Mesendoderm (in vitro differentiated cells): ENCODE data around the gene MCM3AP.
"Not testable (repeated sequence)": the region's sequence is repeated elsewhere in the genome, so short reads cannot be mapped to it uniquely, and the experiment has no call there.

Experiments
- DNase-seq: peaks from one replicate; pipeline ENCODE4 v3.0.0; 2013
- H2AK5ac ChIP-seq: 2 replicates; pipeline ENCODE4 v1.6.1; 2013; ENCODE audit warnings: low read length, inconsistent platforms
- H2BK120ac ChIP-seq: 2 replicates; pipeline ENCODE4 v1.6.1; 2013; ENCODE audit warnings: low read depth, mild to moderate bottlenecking, low read length, moderate library complexity, mixed read lengths
- H2BK15ac ChIP-seq: replicated peaks from 2 replicates; pipeline ENCODE4 v1.6.1; 2013; ENCODE audit warnings: low read depth, mild to moderate bottlenecking, moderate library complexity
- H2BK5ac ChIP-seq: 2 replicates; pipeline ENCODE4 v1.6.1; 2013; ENCODE audit warnings: low read length, inconsistent platforms
- H3K18ac ChIP-seq: 2 replicates; pipeline ENCODE4 v1.6.1; 2013; ENCODE audit warnings: mild to moderate bottlenecking, low read length, mixed read lengths
- H3K23ac ChIP-seq: one replicate; pipeline ENCODE4 v1.6.1; 2013; ENCODE audit warnings: low read length
- H3K27ac ChIP-seq: 2 replicates; pipeline ENCODE4 v1.5.1; 2013; ENCODE audit warnings: low read depth, mild to moderate bottlenecking, inconsistent platforms, low read length, moderate library complexity
- H3K27me3 ChIP-seq: 2 replicates; pipeline ENCODE4 v1.6.1; 2013; ENCODE audit warnings: low read length, control low read depth, mild to moderate bottlenecking, inconsistent platforms; ENCODE audit not compliant: insufficient read depth, poor library complexity
- H3K36me3 ChIP-seq: 2 replicates; pipeline ENCODE4 v1.6.1; 2013; ENCODE audit warnings: low read length, inconsistent platforms; ENCODE audit not compliant: control insufficient read depth, insufficient read depth
- H3K4ac ChIP-seq: one replicate; pipeline ENCODE4 v1.6.1; 2013; ENCODE audit warnings: low read depth, mild to moderate bottlenecking, low read length, moderate library complexity
- H3K4me1 ChIP-seq: 2 replicates; pipeline ENCODE4 v1.6.1; 2013; ENCODE audit warnings: low read depth, low read length, inconsistent platforms; ENCODE audit not compliant: control insufficient read depth
- H3K4me2 ChIP-seq: 2 replicates; pipeline ENCODE4 v1.6.1; 2013; ENCODE audit warnings: low read length
- H3K4me3 ChIP-seq: 2 replicates; pipeline ENCODE4 v1.5.1; 2013; ENCODE audit warnings: mild to moderate bottlenecking, low read length
- H3K56ac ChIP-seq: one replicate; pipeline ENCODE4 v1.6.1; 2013; ENCODE audit warnings: low read length
- H3K79me1 ChIP-seq: 2 replicates; pipeline ENCODE4 v1.6.1; 2013; ENCODE audit warnings: low read length, inconsistent platforms
- H3K79me2 ChIP-seq: 2 replicates; pipeline ENCODE4 v1.6.1; 2013; ENCODE audit warnings: mild to moderate bottlenecking, low read length; ENCODE audit not compliant: control insufficient read depth, insufficient read depth
- H3K9ac ChIP-seq: 2 replicates; pipeline ENCODE4 v1.6.1; 2013; ENCODE audit warnings: low read length, inconsistent platforms
- H4K5ac ChIP-seq: one replicate; pipeline ENCODE4 v1.6.1; 2013; ENCODE audit warnings: low read length
- H4K8ac ChIP-seq: one replicate; pipeline ENCODE4 v1.6.1; 2013; ENCODE audit warnings: low read depth, mild to moderate bottlenecking, control low read depth, low read length, moderate library complexity
- WGBS: extraction: QIAGEN DNeasy Blood & Tissue Kit; methylation state at CpG from one replicate; pipeline ENCODE4 v1.1.7; 2013; ENCODE audit warnings: low lambda C conversion rate, missing lambda C conversion rate; ENCODE audit not compliant: insufficient coverage; ENCODE audit errors: extremely low coverage; 5-methylcytosine and 5-hydroxymethylcytosine counted together

The MCM3AP gene

GRCh38 chr21:46226920-46227599 is 58.4 kb downstream of the MCM3AP start:
- Histone ChIP-seq H3K36me3 (peaks cover 8% of the 10 kb centered on the region), H3K27me3 (no peaks in the 10 kb centered on the region), H4K5ac (no peak overlapping the region), H3K79me1 (peaks cover 29% of the 10 kb centered on the region), H2AK5ac (no peak overlapping the region), H2BK5ac (no peak overlapping the region), H3K4me3 (peak overlapping the region; percentile 77), H3K23ac (peak overlapping the region; percentile 32), H2BK15ac (no peak overlapping the region), H3K4me2 (peak overlapping the region; percentile 63), H3K4me1 (peaks cover 12% of the 10 kb centered on the region), H3K18ac (no peak overlapping the region), H3K4ac (no peak overlapping the region), H3K27ac (no peak overlapping the region), H3K9ac (peak overlapping the region; percentile 91), H4K8ac (no peak overlapping the region), H3K56ac (peak overlapping the region; percentile 62), H2BK120ac (no peak overlapping the region), H3K79me2 (peaks cover 42% of the 10 kb centered on the region)
- WGBS: no CpG with 5 or more reads among the region's 4 CpGs
- DNase-seq: peak; percentile 22

GRCh38 chr21:46226146-46226545 is 59.3 kb downstream of the MCM3AP start:
- Histone ChIP-seq H3K23ac (no peak overlapping the region), H3K27me3 (no peaks in the 10 kb centered on the region), H3K27ac (no peak overlapping the region), H3K4me1 (peaks cover 12% of the 10 kb centered on the region), H3K79me1 (peaks cover 34% of the 10 kb centered on the region), H2BK5ac (no peak overlapping the region), H3K18ac (no peak overlapping the region), H3K9ac (no peak overlapping the region), H3K4me2 (no peak overlapping the region), H2BK120ac (no peak overlapping the region), H2BK15ac (no peak overlapping the region), H4K5ac (no peak overlapping the region), H3K79me2 (peaks cover 48% of the 10 kb centered on the region), H3K56ac (no peak overlapping the region), H2AK5ac (no peak overlapping the region), H3K36me3 (peaks cover 4% of the 10 kb centered on the region), H3K4me3 (peak overlapping the region; percentile 20), H3K4ac (no peak overlapping the region), H4K8ac (no peak overlapping the region)
- DNase-seq: no peak
- no CpG with 5 or more reads among the region's 1 CpG for WGBS

GRCh38 chr21:46223661-46224060 is 61.8 kb downstream of the MCM3AP start:
- H3K4me3 ChIP-seq, H3K4me1 ChIP-seq, H3K56ac ChIP-seq, H2AK5ac ChIP-seq, H4K8ac ChIP-seq, H3K23ac ChIP-seq, H3K18ac ChIP-seq, H3K27ac ChIP-seq, H3K9ac ChIP-seq, H2BK5ac ChIP-seq, H3K27me3 ChIP-seq, H3K4ac ChIP-seq, H2BK120ac ChIP-seq, H3K4me2 ChIP-seq, H2BK15ac ChIP-seq, H3K36me3 ChIP-seq, H4K5ac ChIP-seq, DNase-seq: not testable (repeated sequence)
- Histone ChIP-seq H3K79me1 (peaks cover 43% of the 10 kb centered on the region), H3K79me2 (peaks cover 51% of the 10 kb centered on the region)
- no CpG with 5 or more reads among the region's 18 CpGs for WGBS

- DNase-seq: no peak
- H3K9ac ChIP-seq: no peak overlapping the region
- H3K18ac ChIP-seq: no peak overlapping the region
- peaks cover 43% of the 10 kb centered on the region for H3K79me1 ChIP-seq
- H3K27ac ChIP-seq: no peak overlapping the region
- no peak overlapping the region for H3K56ac ChIP-seq
- H3K27me3 ChIP-seq: no peaks in the 10 kb centered on the region
- no peak overlapping the region for H2BK5ac ChIP-seq
- H3K4me2 ChIP-seq: no peak overlapping the region
- peaks cover 8% of the 10 kb centered on the region for H3K4me1 ChIP-seq
- no CpG with 5 or more reads among the region's 7 CpGs for WGBS
- no peak overlapping the region for H2BK15ac ChIP-seq
- H3K4ac ChIP-seq: no peak overlapping the region
- no peak overlapping the region for H3K4me3 ChIP-seq
- H3K36me3 ChIP-seq: peaks cover 4% of the 10 kb centered on the region
- H4K5ac ChIP-seq: no peak overlapping the region
- no peak overlapping the region for H2AK5ac ChIP-seq
- H3K79me2 ChIP-seq: peaks cover 49% of the 10 kb centered on the region
- no peak overlapping the region for H4K8ac ChIP-seq
- H3K23ac ChIP-seq: no peak overlapping the region
- H2BK120ac ChIP-seq: no peak overlapping the region
Measured at GRCh38 chr21:46223217-46223616, 62.2 kb downstream of the MCM3AP start.

GRCh38 chr21:46222436-46223116 is 62.8 kb downstream of the MCM3AP start:
- Histone ChIP-seq H3K36me3 (peaks cover 4% of the 10 kb centered on the region), H3K4me2 (no peak overlapping the region), H3K56ac (no peak overlapping the region), H2BK120ac (no peak overlapping the region), H2BK15ac (no peak overlapping the region), H3K4me1 (peaks cover 8% of the 10 kb centered on the region), H3K79me1 (peaks cover 43% of the 10 kb centered on the region), H3K18ac (no peak overlapping the region), H4K8ac (no peak overlapping the region), H3K23ac (no peak overlapping the region), H3K27me3 (no peaks in the 10 kb centered on the region), H3K9ac (no peak overlapping the region), H3K4me3 (no peak overlapping the region), H3K27ac (no peak overlapping the region), H2BK5ac (no peak overlapping the region), H4K5ac (no peak overlapping the region), H3K4ac (no peak overlapping the region), H3K79me2 (peaks cover 45% of the 10 kb centered on the region), H2AK5ac (no peak overlapping the region)
- no CpG with 5 or more reads among the region's 11 CpGs for WGBS
- DNase-seq: no peak
